IMR-90 (cell line): ENCODE results near the gene BRAF. TPM values are rescaled to one million over a fixed set of nuclear protein-coding genes. Genes with fewer than 3 reads are reported as not detected.

Source experiments
- ATAC-seq: fragments of 200-7000 bp; cut with Tn5 transposase; 2 replicates; pipeline ENCODE4 v1.9.1; 2020; ENCODE audit warnings: low read depth, mild to moderate bottlenecking, moderate library complexity
- BruUV-seq: library from RNA; stranded (reverse); fragments of 400-500 nt; replicated peaks from 2 replicates; lab custom pipeline; 2021; lab: Mats Ljungman, UMichigan
- CTCF ChIA-PET: fragments of 300-600 bp; formaldehyde crosslinking; extraction: SDS; loops from one replicate; lab custom pipeline; 2021; ENCODE audit warnings: antibody characterized with exemption; lab: Yijun Ruan, JAX
- POLR2A ChIA-PET: fragments of 300-600 bp; sonication (Branson Sonifier 250); formaldehyde crosslinking; loops from one replicate; lab custom pipeline; 2022; ENCODE audit warnings: antibody characterized with exemption; ENCODE audit not compliant: unreplicated experiment; lab: Charles Lee
- DNase-seq: peaks from one replicate; pipeline ENCODE4 v3.0.0; 2013
- H2AFZ ChIP-seq: replicated peaks from 2 replicates; pipeline ENCODE3; 2013; ENCODE audit warnings: low read length, mild to moderate bottlenecking; ENCODE audit not compliant: poor library complexity
- H2AK5ac ChIP-seq: 2 replicates; pipeline ENCODE4 v1.6.1; 2013; ENCODE audit warnings: low read depth, low read length, inconsistent platforms
- H2AK9ac ChIP-seq: replicated peaks from 2 replicates; pipeline ENCODE3; 2013; ENCODE audit warnings: mild to moderate bottlenecking, low read depth, low read length, moderate library complexity; ENCODE audit not compliant: poor library complexity
- H2BK120ac ChIP-seq: 2 replicates; pipeline ENCODE4 v1.6.1; 2013; ENCODE audit warnings: low read depth, low read length, inconsistent platforms
- H2BK15ac ChIP-seq: 3 replicates; pipeline ENCODE4 v1.6.1; 2013; ENCODE audit warnings: low read depth, low read length, inconsistent platforms
- H2BK20ac ChIP-seq: 2 replicates; pipeline ENCODE4 v1.6.1; 2013; ENCODE audit warnings: low read depth, mild to moderate bottlenecking, inconsistent platforms, low read length, moderate library complexity
- H2BK5ac ChIP-seq: 2 replicates; pipeline ENCODE4 v1.6.1; 2013; ENCODE audit warnings: mild to moderate bottlenecking, low read depth, low read length, inconsistent platforms; ENCODE audit not compliant: poor library complexity, severe bottlenecking
- H3K14ac ChIP-seq: replicated peaks from 2 replicates; pipeline ENCODE4 v1.6.1; 2013; ENCODE audit warnings: low read depth, low read length, inconsistent platforms
- H3K18ac ChIP-seq: 2 replicates; pipeline ENCODE4 v1.6.1; 2013; ENCODE audit warnings: low read depth, low read length, control low read depth
- H3K23ac ChIP-seq: 2 replicates; pipeline ENCODE4 v1.6.1; 2013; ENCODE audit warnings: low read depth, low read length, inconsistent platforms
- H3K27ac ChIP-seq: 2 replicates; pipeline ENCODE4 v1.5.1; 2013; ENCODE audit warnings: mild to moderate bottlenecking, control low read depth, low read length; ENCODE audit not compliant: insufficient read depth
- H3K27me3 ChIP-seq: 2 replicates; pipeline ENCODE4 v1.6.1; 2013; ENCODE audit warnings: low read length; ENCODE audit not compliant: control insufficient read depth, insufficient read depth
- H3K36me3 ChIP-seq: 2 replicates; pipeline ENCODE4 v1.6.1; 2013; ENCODE audit warnings: low read length, mixed read lengths; ENCODE audit not compliant: control insufficient read depth, insufficient read depth
- H3K4ac ChIP-seq: 2 replicates; pipeline ENCODE4 v1.6.1; 2013; ENCODE audit warnings: low read depth, low read length, inconsistent platforms
- H3K4me1 ChIP-seq: 2 replicates; pipeline ENCODE4 v1.6.1; 2013; ENCODE audit warnings: low read length, mixed read lengths; ENCODE audit not compliant: control insufficient read depth, insufficient read depth
- H3K4me2 ChIP-seq: 2 replicates; pipeline ENCODE4 v1.6.1; 2013; ENCODE audit warnings: low read depth, mild to moderate bottlenecking, control low read depth, low read length, moderate library complexity
- H3K4me3 ChIP-seq: 2 replicates; pipeline ENCODE4 v1.5.1; 2013; ENCODE audit warnings: low read depth, mild to moderate bottlenecking, control low read depth, low read length, moderate library complexity; ENCODE audit not compliant: insufficient read depth
- H3K56ac ChIP-seq: 2 replicates; pipeline ENCODE4 v1.6.1; 2013; ENCODE audit warnings: low read length, inconsistent platforms; ENCODE audit not compliant: insufficient read depth; ENCODE audit errors: extremely low read depth
- H3K79me1 ChIP-seq, 2 experiments: 2 replicates each; pipeline ENCODE4 v1.6.1; 2013; ENCODE audit warnings: low read length in 2 of 2, inconsistent platforms in 1 of 2, low read depth in 1 of 2
- H3K9ac ChIP-seq: 2 replicates; pipeline ENCODE4 v1.6.1; 2013; ENCODE audit warnings: low read depth, low read length, control low read depth
- H3K9me1 ChIP-seq: 2 replicates; pipeline ENCODE4 v1.6.1; 2013; ENCODE audit warnings: low read length, inconsistent platforms; ENCODE audit not compliant: insufficient read depth
- H3K9me3 ChIP-seq: 2 replicates; pipeline ENCODE4 v1.6.1; 2013; ENCODE audit warnings: low read length; ENCODE audit not compliant: control insufficient read depth, insufficient read depth
- H4K20me1 ChIP-seq: 2 replicates; pipeline ENCODE4 v1.6.1; 2013; ENCODE audit warnings: low read length, inconsistent platforms; ENCODE audit not compliant: insufficient read depth
- H4K5ac ChIP-seq: 2 replicates; pipeline ENCODE4 v1.6.1; 2013; ENCODE audit warnings: mild to moderate bottlenecking, low read depth, low read length, control low read depth
- H4K8ac ChIP-seq, 2 experiments: 2 replicates each; pipeline ENCODE4 v1.6.1; 2013; ENCODE audit warnings: low read depth in 2 of 2, low read length in 2 of 2, control low read depth in 1 of 2, inconsistent platforms in 1 of 2
- H4K91ac ChIP-seq: 2 replicates; pipeline ENCODE4 v1.6.1; 2013; ENCODE audit warnings: low read depth, low read length, inconsistent platforms; ENCODE audit not compliant: insufficient read depth
- NFE2L2 ChIP-seq: fragments of 150-350 bp; IDR thresholded peaks from 2 replicates; pipeline ENCODE4 v1.6.1; 2016; ENCODE audit warnings: low read depth, mild to moderate bottlenecking, low read length
- WGBS, 2 experiments: methylation state at CpG; one replicate each; pipeline versions ENCODE4 v1.1.5 to v1.1.7; 2013; ENCODE audit warnings: missing lambda C conversion rate in 2 of 2; ENCODE audit not compliant: insufficient read length in 1 of 2; ENCODE audit errors: extremely low coverage in 2 of 2; 5-methylcytosine and 5-hydroxymethylcytosine counted together
- dilution Hi-C: fragments of 300-500 bp; cut with HindIII; formaldehyde crosslinking; loops from one replicate; pipeline ENCODE4 v1.14.3; 2018; ENCODE audit warnings: low sequenced_read_pairs; ENCODE audit not compliant: unreplicated experiment
- in situ Hi-C: fragments of 300-500 bp; cut with MboI; formaldehyde crosslinking; loops from 3 replicates; pipeline ENCODE4 v1.14.3; 2019; ENCODE audit warnings: low sequenced_read_pairs, inconsistent platforms, mixed read lengths
- intact Hi-C: fragments of 100-400 bp; cut with micrococcal nuclease; formaldehyde crosslinking; loops from 2 replicates; pipeline ENCODE4 v1.10.0; 2022
- polyA plus RNA-seq, 3 experiments: library from polyadenylated mRNA; depleted of rRNA; stranded (reverse); fragments of >200 nt; gene quantifications; 2 replicates each; pipeline ENCODE4 v1.2.3, GENCODE V29; 2012; ENCODE audit warnings: low replicate concordance in 1 of 3
- total RNA-seq: library from RNA; depleted of rRNA; stranded (reverse); fragments of >200 nt; gene quantifications from 2 replicates; pipeline ENCODE4 v1.2.3, GENCODE V29; 2012
- TF ChIP-seq, protein P1 (sequence below): fragments of 150-350 bp; IDR thresholded peaks from 2 replicates; pipeline ENCODE4 v1.6.1; 2016; ENCODE audit warnings: low read depth, mild to moderate bottlenecking, low read length, moderate library complexity, borderline replicate concordance

The BRAF gene
- total and polyA plus RNA-seq, 2 of the 4 experiments (the other 2 are of a cell fraction): 5.7 to 12.9 TPM

DNA sequence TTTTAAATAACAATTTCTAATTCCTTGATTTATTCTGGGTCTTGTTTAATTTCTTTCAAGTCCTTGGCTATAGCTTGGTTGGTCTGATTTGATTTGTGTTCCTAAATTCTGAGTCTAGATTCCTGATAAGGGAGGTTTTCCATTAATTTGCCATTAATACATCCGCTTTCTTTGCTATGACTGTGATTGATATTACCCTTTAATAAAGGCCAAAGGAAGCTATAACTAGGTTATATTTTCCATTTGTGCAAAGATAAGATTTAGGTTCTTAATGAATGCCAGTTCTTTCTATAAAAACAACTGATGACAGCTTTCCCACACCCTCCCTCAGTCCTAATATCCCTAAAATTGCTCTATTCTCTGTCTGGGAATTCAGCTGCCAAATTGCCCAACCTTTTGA is 200.0 kb downstream of the BRAF start:
- Histone ChIP-seq H3K79me1 (peaks cover 0 to 3% of the 10 kb centered on the region in 2 experiments; a peak in 2 of 4 replicates), H4K8ac (no peak overlapping the region), H3K18ac (no peak overlapping the region), H2AK9ac (no peak overlapping the region), H3K36me3 (peaks cover 4% of the 10 kb centered on the region), H3K27ac (no peak overlapping the region), H3K23ac (no peak overlapping the region), H3K9me1 (no peaks in the 10 kb centered on the region; the same call in 1 of the 2 replicates), H3K14ac (no peak overlapping the region), H2BK120ac (no peak overlapping the region), H3K4me2 (no peak overlapping the region), H3K9me3 (no peaks in the 10 kb centered on the region), H2AFZ (no peak overlapping the region), H3K56ac (no peak overlapping the region), H3K4me3 (no peak overlapping the region), H3K4me1 (no peaks in the 10 kb centered on the region; the same call in 1 of the 2 replicates), H2BK5ac (no peak overlapping the region), H3K9ac (no peak overlapping the region), H2BK20ac (no peak overlapping the region), H3K4ac (no peak overlapping the region), H4K20me1 (no peaks in the 10 kb centered on the region), H4K91ac (no peak overlapping the region), H3K27me3 (no peaks in the 10 kb centered on the region), H2AK5ac (no peak overlapping the region), H4K5ac (no peak overlapping the region), H2BK15ac (no peak overlapping the region)
- no peak for DNase-seq
- CTCF ChIA-PET: no interaction called here
- WGBS, 2 experiments: no CpG with 5 or more reads among the region's 1 CpG
- TF ChIP-seq, protein P1, sequence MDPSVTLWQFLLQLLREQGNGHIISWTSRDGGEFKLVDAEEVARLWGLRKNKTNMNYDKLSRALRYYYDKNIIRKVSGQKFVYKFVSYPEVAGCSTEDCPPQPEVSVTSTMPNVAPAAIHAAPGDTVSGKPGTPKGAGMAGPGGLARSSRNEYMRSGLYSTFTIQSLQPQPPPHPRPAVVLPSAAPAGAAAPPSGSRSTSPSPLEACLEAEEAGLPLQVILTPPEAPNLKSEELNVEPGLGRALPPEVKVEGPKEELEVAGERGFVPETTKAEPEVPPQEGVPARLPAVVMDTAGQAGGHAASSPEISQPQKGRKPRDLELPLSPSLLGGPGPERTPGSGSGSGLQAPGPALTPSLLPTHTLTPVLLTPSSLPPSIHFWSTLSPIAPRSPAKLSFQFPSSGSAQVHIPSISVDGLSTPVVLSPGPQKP: no peak
- TF ChIP-seq NFE2L2: no peak
- POLR2A ChIA-PET: no interaction called here
- no peak for ATAC-seq
- in situ Hi-C loops: no loop called here
- dilution Hi-C loops: no loop called here
- BruUV-seq: no TSS peak
- intact Hi-C loops: loop anchor here (5.0 kb wide), 1 partner anchor 808 kb away; no protein-coding TSS in a partner anchor
